Esophagus (tissue), 2 donors: ENCODE measurements around the gene UNC5CL. TPM values are rescaled to one million over a fixed set of nuclear protein-coding genes. Genes with fewer than 3 reads are reported as not detected.

Experiments
- H3K27ac ChIP-seq, 2 donors: one replicate each; pipeline ENCODE4 v1.5.1; 2013; ENCODE audit warnings: low read depth in 2 of 2, mild to moderate bottlenecking in 2 of 2, inconsistent platforms in 1 of 2, low read length in 1 of 2, moderate library complexity in 1 of 2
- H3K27me3 ChIP-seq, 2 donors: one replicate each; pipeline ENCODE4 v1.6.1; 2013; ENCODE audit warnings: low read length in 2 of 2, control low read depth in 1 of 2, mild to moderate bottlenecking in 1 of 2; ENCODE audit not compliant: insufficient read depth in 2 of 2, control insufficient read depth in 1 of 2
- H3K36me3 ChIP-seq, 2 donors: one replicate each; pipeline ENCODE4 v1.6.1; 2013; ENCODE audit warnings: low read length in 1 of 2; ENCODE audit not compliant: control insufficient read depth in 2 of 2, insufficient read depth in 2 of 2
- H3K4me1 ChIP-seq, 2 donors: one replicate each; pipeline ENCODE4 v1.6.1; 2013; ENCODE audit warnings: low read length in 1 of 2; ENCODE audit not compliant: control insufficient read depth in 2 of 2, insufficient read depth in 2 of 2
- H3K4me3 ChIP-seq, 2 donors: one replicate each; pipeline ENCODE4 v1.5.1; 2013; ENCODE audit warnings: low read length in 2 of 2, mild to moderate bottlenecking in 2 of 2, low read depth in 1 of 2, moderate library complexity in 1 of 2
- H3K9me3 ChIP-seq, 2 donors: one replicate each; pipeline ENCODE4 v1.6.1; 2013; ENCODE audit warnings: mild to moderate bottlenecking in 2 of 2, low read depth in 1 of 2, low read length in 1 of 2, moderate library complexity in 1 of 2; ENCODE audit not compliant: control insufficient read depth in 2 of 2, insufficient read depth in 1 of 2
- WGBS, 2 donors: extraction: QIAGEN DNeasy Blood & Tissue Kit; methylation state at CpG; one replicate each; pipeline ENCODE4 v1.1.7; 2013; 5-methylcytosine and 5-hydroxymethylcytosine counted together
- polyA plus RNA-seq, 2 donors: library from polyadenylated mRNA; stranded (reverse); fragments of 200-250 nt; gene quantifications; one replicate each; pipeline ENCODE4 v1.2.3, GENCODE V29; 2013
- donor health status: healthy with polysubstance abuse.
- donor health status: Bipolar disorder and iron deficiency.

Gene UNC5CL
- polyA plus RNA-seq, 2 donors: 0.82 to 1.1 TPM

DNA sequence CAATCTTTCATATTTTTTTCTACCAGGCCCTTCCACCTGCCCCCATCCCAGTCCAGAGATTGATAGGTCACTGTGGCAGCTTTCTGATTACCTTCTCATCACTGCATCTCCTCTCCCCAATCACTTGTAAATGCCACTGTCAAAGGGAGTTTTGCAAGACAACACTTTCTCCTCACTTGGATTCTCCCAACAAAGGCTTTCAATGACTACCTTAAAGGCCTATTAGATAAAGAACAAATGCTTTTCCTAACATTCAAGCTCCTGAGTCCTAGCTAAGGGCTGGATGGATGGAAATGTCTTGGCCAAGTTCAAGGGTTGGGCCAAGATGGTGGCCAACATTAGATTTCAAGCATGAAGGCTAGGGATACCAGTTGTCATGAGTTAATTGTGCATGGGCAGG lies 55.3 kb downstream of the UNC5CL start:
- Histone ChIP-seq H3K27ac (no peak overlapping the region), H3K36me3 (no peaks in the 10 kb centered on the region), H3K9me3 (peaks cover 0 to under 1% of the 10 kb centered on the region in 2 donors)

DNA sequence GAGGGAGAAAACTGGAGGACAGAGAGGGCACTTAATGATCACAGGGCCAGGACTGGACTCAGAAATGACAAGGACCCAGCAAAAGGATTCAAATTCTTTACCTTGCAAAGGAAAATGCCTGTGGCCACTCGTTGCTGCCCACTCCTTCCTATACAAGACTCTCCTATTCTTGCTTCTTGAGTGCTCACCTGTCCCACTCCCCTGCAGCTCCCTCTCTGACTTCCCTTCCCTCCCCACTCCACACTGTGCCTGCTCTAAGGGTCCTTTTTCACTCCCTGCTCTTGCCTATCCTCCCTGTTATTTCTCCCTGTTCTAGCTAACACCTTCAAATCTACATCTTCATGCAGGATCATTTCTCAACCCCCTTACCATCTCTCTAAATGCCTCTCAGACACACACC lies 56.1 kb downstream of the UNC5CL start:
- no peaks in the 10 kb centered on the region for H3K4me1 ChIP-seq
- no peaks in the 10 kb centered on the region for H3K27me3 ChIP-seq
- H3K4me3 ChIP-seq: no peak overlapping the region
- H3K36me3 ChIP-seq: no peaks in the 10 kb centered on the region
- peaks cover 0 to 3% of the 10 kb centered on the region in 2 donors for H3K9me3 ChIP-seq
- H3K27ac ChIP-seq: no peak overlapping the region
- WGBS, 2 donors: 35 to 50% methylated on average over 1 of the region's 1 CpG

More for the DNA sequence above, 55.3 kb downstream of the UNC5CL start:
- no peaks in the 10 kb centered on the region for H3K27me3 ChIP-seq
- H3K4me3 ChIP-seq: no peak overlapping the region
- H3K4me1 ChIP-seq: no peaks in the 10 kb centered on the region

GRCh38 chr6:40978687-40979289 lies 60.2 kb downstream of the UNC5CL start:
- H3K9me3 ChIP-seq: peaks cover 0 to 3% of the 10 kb centered on the region in 2 donors
- 94 to 100% methylated on average over 2 of the region's 2 CpGs for WGBS, 2 donors

DNA sequence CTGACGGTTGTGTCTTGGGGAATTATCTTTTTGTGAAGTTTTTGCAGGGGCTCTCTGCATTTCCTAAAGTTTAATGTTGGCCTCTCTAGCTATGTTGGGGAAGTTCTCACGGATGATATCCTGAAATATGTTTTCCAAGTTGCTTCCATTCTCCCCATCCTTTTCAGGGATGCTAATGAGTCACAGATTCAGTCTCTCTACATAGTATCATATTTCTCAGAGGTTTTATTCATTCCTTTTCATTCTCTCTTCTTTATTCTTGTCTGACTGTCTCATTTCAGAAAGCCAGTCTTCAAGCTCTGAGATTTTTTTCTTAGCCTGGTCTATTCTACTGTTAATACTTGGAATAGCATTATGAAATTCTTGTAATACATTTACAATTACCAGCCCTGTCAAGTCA lies 61.3 kb downstream of the UNC5CL start:
- Histone ChIP-seq H3K4me1 (no peaks in the 10 kb centered on the region), H3K27ac (no peak overlapping the region), H3K36me3 (no peaks in the 10 kb centered on the region), H3K9me3 (peaks cover 0 to 3% of the 10 kb centered on the region in 2 donors), H3K4me3 (no peak overlapping the region), H3K27me3 (peaks cover 0 to 5% of the 10 kb centered on the region in 2 donors)
- 74 to 83% methylated on average over 2 of the region's 2 CpGs for WGBS, 2 donors

More at GRCh38 chr6:40978687-40979289, 60.2 kb downstream of the UNC5CL start:
- Histone ChIP-seq H3K4me1 (no peaks in the 10 kb centered on the region), H3K4me3 (no peak overlapping the region), H3K27ac (no peak overlapping the region), H3K27me3 (peaks cover 0 to 3% of the 10 kb centered on the region in 2 donors), H3K36me3 (no peaks in the 10 kb centered on the region)

DNA sequence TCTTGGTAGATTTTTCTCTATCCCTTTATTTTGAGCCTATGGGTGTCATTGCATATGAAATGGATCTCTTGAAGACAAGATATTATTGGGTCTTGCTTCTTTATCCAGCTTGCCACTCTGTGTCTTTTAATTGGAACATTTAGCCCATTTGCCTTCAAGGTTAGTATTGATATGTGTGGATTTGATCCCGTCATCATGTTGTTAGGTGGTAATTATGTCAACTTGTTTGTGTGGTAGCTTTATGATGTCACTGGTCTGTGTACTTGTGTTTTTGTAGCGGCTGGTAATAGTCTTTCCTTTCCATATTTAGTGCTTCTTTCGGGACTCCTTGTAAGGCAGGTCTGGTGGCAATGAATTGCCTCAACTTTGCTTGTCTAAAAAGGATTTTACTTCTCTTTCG lies 61.9 kb downstream of the UNC5CL start:
- no peaks in the 10 kb centered on the region for H3K4me1 ChIP-seq
- H3K36me3 ChIP-seq: no peaks in the 10 kb centered on the region
- peaks cover 0 to 3% of the 10 kb centered on the region in 2 donors for H3K9me3 ChIP-seq
- no peak overlapping the region for H3K4me3 ChIP-seq
- 91 to 92% methylated on average over 4 of the region's 4 CpGs for WGBS, 2 donors
- no peak overlapping the region for H3K27ac ChIP-seq
- H3K27me3 ChIP-seq: peaks cover 0 to 5% of the 10 kb centered on the region in 2 donors

Other genes starting within 250 kb of the UNC5CL start
- gene TSPO2, start 3.2 kb upstream of the UNC5CL start, polyA plus RNA-seq: under 1 TPM in 1 of 2 donors, not detected in 1; 0.04 TPM
- gene APOBEC2, start 14.0 kb upstream of the UNC5CL start, polyA plus RNA-seq: under 1 TPM in 1 of 2 donors, not detected in 1; 0.19 TPM
- 10 to 100 TPM; 23.7 to 24.4 TPM for gene OARD1, start 33.1 kb upstream of the UNC5CL start, polyA plus RNA-seq
- 1 to 10 TPM; 5.5 to 6.5 TPM for gene NFYA, start 33.8 kb upstream of the UNC5CL start, polyA plus RNA-seq
- gene TREML1, start 115.1 kb upstream of the UNC5CL start, polyA plus RNA-seq: under 1 TPM; 0.06 to 0.07 TPM
- gene TREM2, start 123.9 kb upstream of the UNC5CL start, polyA plus RNA-seq: under 1 TPM; 0.49 to 0.84 TPM
- gene TREML2, start 161.9 kb upstream of the UNC5CL start, polyA plus RNA-seq: under 1 TPM in 1 of 2 donors, not detected in 1; 0.01 TPM
- gene TREML4, start 189.1 kb upstream of the UNC5CL start, polyA plus RNA-seq: not detected
- under 1 TPM; 0.15 to 0.43 TPM for gene TREM1, start 247.5 kb upstream of the UNC5CL start, polyA plus RNA-seq